Skin epidermis (tissue), 12 donors: ENCODE measurements around the gene EVL.
A peak's percentile ranks its signal among the peaks of the same experiment; 100 is the strongest.

ENCODE experiments used
- H3K27ac ChIP-seq, 21 experiments: fragments of 200-600 bp; sonication (generic) in 11 of 21; one replicate each; pipeline ENCODE4 v1.5.0; 2020; ENCODE audit warnings: mild to moderate bottlenecking in 3 of 21, inconsistent platforms in 2 of 21, moderate library complexity in 2 of 21
- H3K4me3 ChIP-seq, 7 experiments: fragments of 200-600 bp; sonication (generic) in 2 of 7; one replicate each; pipeline ENCODE4 v1.5.0; 2020; ENCODE audit warnings: inconsistent platforms in 2 of 7, mild to moderate bottlenecking in 2 of 7, moderate library complexity in 1 of 7

Gene EVL

GRCh38 chr14:100034961-100035500 is 30.2 kb upstream of the EVL start:
- no peak overlapping the region for H3K27ac ChIP-seq

GRCh38 chr14:100035700-100036099 is 29.5 kb upstream of the EVL start:
- Histone ChIP-seq H3K27ac (no peak overlapping the region), H3K4me3 (no peak overlapping the region)

More at GRCh38 chr14:100034961-100035500, 30.2 kb upstream of the EVL start:
- no peak overlapping the region for H3K4me3 ChIP-seq

- no peak overlapping the region for H3K4me3 ChIP-seq
- no peak overlapping the region for H3K27ac ChIP-seq
Measured at GRCh38 chr14:100037353-100037752, 27.9 kb upstream of the EVL start.

- Histone ChIP-seq H3K4me3 (no peak overlapping the region), H3K27ac (no peak overlapping the region)
Measured at GRCh38 chr14:100038065-100038464, 27.2 kb upstream of the EVL start.

GRCh38 chr14:100039903-100040302 is 25.3 kb upstream of the EVL start:
- no peak overlapping the region for H3K4me3 ChIP-seq
- H3K27ac ChIP-seq, result no peak overlapping the region

- Histone ChIP-seq H3K4me3 (no peak overlapping the region), H3K27ac (no peak overlapping the region)
Measured at GRCh38 chr14:100041271-100041670, 24.0 kb upstream of the EVL start.

GRCh38 chr14:100042286-100042685 is 22.9 kb upstream of the EVL start:
- Histone ChIP-seq H3K4me3 (no peak overlapping the region), H3K27ac (no peak overlapping the region)

GRCh38 chr14:100045642-100046344 is 19.4 kb upstream of the EVL start:
- Histone ChIP-seq H3K4me3 (no peak overlapping the region), H3K27ac (no peak overlapping the region)

- Histone ChIP-seq H3K4me3 (no peak overlapping the region), H3K27ac (no peak overlapping the region)
Measured at GRCh38 chr14:100047600-100047999, 17.6 kb upstream of the EVL start.

- H3K27ac ChIP-seq, result no peak overlapping the region
Measured at GRCh38 chr14:100048786-100049185, 16.4 kb upstream of the EVL start.

GRCh38 chr14:100049220-100049619 is 16.0 kb upstream of the EVL start:
- no peak overlapping the region for H3K27ac ChIP-seq

More at GRCh38 chr14:100048786-100049185, 16.4 kb upstream of the EVL start:
- no peak overlapping the region for H3K4me3 ChIP-seq

GRCh38 chr14:100051103-100051502 is 14.1 kb upstream of the EVL start:
- no peak overlapping the region for H3K4me3 ChIP-seq
- no peak overlapping the region for H3K27ac ChIP-seq

More at GRCh38 chr14:100049220-100049619, 16.0 kb upstream of the EVL start:
- H3K4me3 ChIP-seq, result no peak overlapping the region

- Histone ChIP-seq H3K4me3 (no peak overlapping the region), H3K27ac (no peak overlapping the region)
Measured at GRCh38 chr14:100051543-100051942, 13.7 kb upstream of the EVL start.

GRCh38 chr14:100052819-100053218 is 12.4 kb upstream of the EVL start:
- Histone ChIP-seq H3K27ac (no peak overlapping the region), H3K4me3 (no peak overlapping the region)

- Histone ChIP-seq H3K27ac (no peak overlapping the region), H3K4me3 (no peak overlapping the region)
Measured at GRCh38 chr14:100054316-100055075, 10.7 kb upstream of the EVL start.

GRCh38 chr14:100056431-100056830 is 8.8 kb upstream of the EVL start:
- Histone ChIP-seq H3K4me3 (no peak overlapping the region), H3K27ac (no peak overlapping the region)

GRCh38 chr14:100056964-100057795 is 8.0 kb upstream of the EVL start:
- Histone ChIP-seq H3K4me3 (no peak overlapping the region), H3K27ac (peak overlapping the region in 5 of 21 experiments; percentile 13 to 54 (median 26))

- no peak overlapping the region for H3K4me3 ChIP-seq
- peak overlapping the region in 8 of 21 experiments; percentile 14 to 69 (median 40) for H3K27ac ChIP-seq
Measured at GRCh38 chr14:100058777-100059437, 6.3 kb upstream of the EVL start.

GRCh38 chr14:100059438-100059781 is 5.8 kb upstream of the EVL start:
- Histone ChIP-seq H3K4me3 (no peak overlapping the region), H3K27ac (peak overlapping the region in 7 of 21 experiments; percentile 14 to 69 (median 49))

- Histone ChIP-seq H3K4me3 (no peak overlapping the region), H3K27ac (peak overlapping the region in 1 of 21 experiments; percentile 30)
Measured at GRCh38 chr14:100060760-100061159, 4.5 kb upstream of the EVL start.
